Peyer's patch (tissue), 4 donors: ENCODE measurements around the gene GBP1.
"Not testable (repeated sequence)": the region's sequence is repeated elsewhere in the genome, so short reads cannot be mapped to it uniquely, and the experiment has no call there.

Experiments used
- POLR2A ChIP-seq, 2 donors: fragments of 450-650 bp; IDR thresholded peaks; one replicate each; pipeline ENCODE4 v1.5.1; 2017; ENCODE audit warnings: antibody characterized with exemption in 2 of 2, mild to moderate bottlenecking in 2 of 2, moderate library complexity in 2 of 2
- TF ChIP-seq, protein P1 (sequence below), 6 experiments: fragments of 450-650 bp in 4 of 6; fragments of 200-600 bp in 2 of 6; sonication (generic) in 1 of 6; IDR thresholded peaks; one replicate each; pipeline ENCODE4 v1.5.1; 2017 to 2019; ENCODE audit warnings: antibody characterized with exemption in 6 of 6, mild to moderate bottlenecking in 3 of 6, moderate library complexity in 1 of 6

DNA sequence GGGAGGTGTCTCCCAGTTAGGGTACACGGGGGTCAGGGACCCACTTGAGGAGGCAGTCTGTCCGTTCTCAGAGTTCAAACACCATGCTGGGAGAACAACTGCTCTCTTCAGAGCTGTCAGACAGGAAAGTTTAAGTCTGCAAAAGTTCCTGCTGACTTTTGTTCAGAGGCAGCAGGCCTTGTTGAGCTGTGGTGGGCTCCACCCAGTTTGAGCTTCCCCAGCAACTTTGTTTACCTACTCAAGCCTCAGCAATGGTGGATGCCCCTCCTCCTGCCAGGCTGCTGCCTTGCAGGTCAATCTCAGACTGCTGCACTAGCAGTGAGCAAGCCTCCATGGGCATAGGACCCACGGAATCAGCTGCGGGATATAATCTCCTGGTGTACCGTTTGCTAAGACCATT lies 31.0 kb downstream of the GBP1 start:
- TF ChIP-seq, protein P1, sequence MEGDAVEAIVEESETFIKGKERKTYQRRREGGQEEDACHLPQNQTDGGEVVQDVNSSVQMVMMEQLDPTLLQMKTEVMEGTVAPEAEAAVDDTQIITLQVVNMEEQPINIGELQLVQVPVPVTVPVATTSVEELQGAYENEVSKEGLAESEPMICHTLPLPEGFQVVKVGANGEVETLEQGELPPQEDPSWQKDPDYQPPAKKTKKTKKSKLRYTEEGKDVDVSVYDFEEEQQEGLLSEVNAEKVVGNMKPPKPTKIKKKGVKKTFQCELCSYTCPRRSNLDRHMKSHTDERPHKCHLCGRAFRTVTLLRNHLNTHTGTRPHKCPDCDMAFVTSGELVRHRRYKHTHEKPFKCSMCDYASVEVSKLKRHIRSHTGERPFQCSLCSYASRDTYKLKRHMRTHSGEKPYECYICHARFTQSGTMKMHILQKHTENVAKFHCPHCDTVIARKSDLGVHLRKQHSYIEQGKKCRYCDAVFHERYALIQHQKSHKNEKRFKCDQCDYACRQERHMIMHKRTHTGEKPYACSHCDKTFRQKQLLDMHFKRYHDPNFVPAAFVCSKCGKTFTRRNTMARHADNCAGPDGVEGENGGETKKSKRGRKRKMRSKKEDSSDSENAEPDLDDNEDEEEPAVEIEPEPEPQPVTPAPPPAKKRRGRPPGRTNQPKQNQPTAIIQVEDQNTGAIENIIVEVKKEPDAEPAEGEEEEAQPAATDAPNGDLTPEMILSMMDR (IDR thresholded peaks at IDR 0.05) = not testable (repeated sequence)
- TF ChIP-seq POLR2A (IDR thresholded peaks at IDR 0.05) = not testable (repeated sequence)
